Activated T-helper 17 cell treated with anti-CD3 and anti-CD28 coated beads, Interleukin-2, amount 50 U/mL, for 72 hours (primary cell): ENCODE measurements around the gene OPN1MW. TPM values are rescaled to one million over a fixed set of nuclear protein-coding genes. Genes with fewer than 3 reads are reported as not detected.
"Not testable (repeated sequence)": the region's sequence is repeated elsewhere in the genome, so short reads cannot be mapped to it uniquely, and the experiment has no call there.

Experiments used
- ATAC-seq: fragments of 150-1000 bp; cut with Tn5 transposase; replicated peaks from 2 replicates; pipeline ENCODE4 v1.10.0; 2021; ENCODE audit warnings: mild to moderate bottlenecking, moderate library complexity
- H3K27ac Mint-ChIP-seq: one replicate; pipeline ENCODE4 v1.8.0; 2022; ENCODE audit warnings: mixed read lengths
- H3K27me3 Mint-ChIP-seq: one replicate; pipeline ENCODE4 v1.8.0; 2022; ENCODE audit warnings: mixed read lengths
- H3K36me3 Mint-ChIP-seq: one replicate; pipeline ENCODE4 v1.8.0; 2022; ENCODE audit warnings: low read depth, mild to moderate bottlenecking, mixed read lengths
- H3K4me1 Mint-ChIP-seq: one replicate; pipeline ENCODE4 v1.8.0; 2022; ENCODE audit warnings: mixed read lengths
- H3K4me3 Mint-ChIP-seq: one replicate; pipeline ENCODE4 v1.8.0; 2022; ENCODE audit warnings: mild to moderate bottlenecking, mixed read lengths
- H3K9me3 Mint-ChIP-seq: one replicate; pipeline ENCODE4 v1.8.0; 2022; ENCODE audit warnings: mixed read lengths
- total RNA-seq, 2 donors: library from RNA; stranded (reverse); gene quantifications; one replicate each; pipeline ENCODE4 v1.2.3, GENCODE V29; 2022

The OPN1MW gene
- total RNA-seq, 2 donors from 2014 or later = not detected

GRCh38 chrX:154172535-154172943 lies 9.9 kb upstream of the OPN1MW start:
- not testable (repeated sequence) for H3K4me3 Mint-ChIP-seq, H3K27ac Mint-ChIP-seq, H3K4me1 Mint-ChIP-seq, H3K9me3 Mint-ChIP-seq, H3K27me3 Mint-ChIP-seq, H3K36me3 Mint-ChIP-seq
- peak; percentile 98 for ATAC-seq

GRCh38 chrX:154174356-154174755 lies 8.0 kb upstream of the OPN1MW start:
- not testable (repeated sequence) for H3K27me3 Mint-ChIP-seq, H3K4me1 Mint-ChIP-seq, ATAC-seq, H3K27ac Mint-ChIP-seq, H3K4me3 Mint-ChIP-seq, H3K9me3 Mint-ChIP-seq, H3K36me3 Mint-ChIP-seq

- ATAC-seq, H3K4me3 Mint-ChIP-seq, H3K27ac Mint-ChIP-seq: not testable (repeated sequence)
Measured at GRCh38 chrX:154183794-154184193, 1.4 kb downstream of the OPN1MW start.

GRCh38 chrX:154192846-154193245 lies 10.4 kb downstream of the OPN1MW start:
- H3K9me3 Mint-ChIP-seq, H3K4me3 Mint-ChIP-seq, H3K36me3 Mint-ChIP-seq, H3K27me3 Mint-ChIP-seq, H3K27ac Mint-ChIP-seq, H3K4me1 Mint-ChIP-seq, ATAC-seq: not testable (repeated sequence)

More at GRCh38 chrX:154183794-154184193, 1.4 kb downstream of the OPN1MW start:
- H3K9me3 Mint-ChIP-seq, H3K4me1 Mint-ChIP-seq, H3K27me3 Mint-ChIP-seq, H3K36me3 Mint-ChIP-seq: not testable (repeated sequence)

GRCh38 chrX:154194316-154194715 lies 11.9 kb downstream of the OPN1MW start:
- not testable (repeated sequence) for H3K27me3 Mint-ChIP-seq, H3K9me3 Mint-ChIP-seq, H3K4me3 Mint-ChIP-seq, H3K27ac Mint-ChIP-seq, H3K36me3 Mint-ChIP-seq, H3K4me1 Mint-ChIP-seq, ATAC-seq

- not testable (repeated sequence) for H3K4me3 Mint-ChIP-seq, H3K36me3 Mint-ChIP-seq
Measured at GRCh38 chrX:154196466-154196865, 14.1 kb downstream of the OPN1MW start.

GRCh38 chrX:154209670-154210418 lies 27.4 kb downstream of the OPN1MW start:
- H3K9me3 Mint-ChIP-seq, H3K36me3 Mint-ChIP-seq, H3K27me3 Mint-ChIP-seq, H3K4me3 Mint-ChIP-seq, H3K27ac Mint-ChIP-seq, H3K4me1 Mint-ChIP-seq: not testable (repeated sequence)
- ATAC-seq = peak; percentile 97

More at GRCh38 chrX:154196466-154196865, 14.1 kb downstream of the OPN1MW start:
- not testable (repeated sequence) for ATAC-seq, H3K27me3 Mint-ChIP-seq, H3K27ac Mint-ChIP-seq, H3K4me1 Mint-ChIP-seq, H3K9me3 Mint-ChIP-seq

- not testable (repeated sequence) for H3K4me3 Mint-ChIP-seq, H3K27me3 Mint-ChIP-seq, H3K36me3 Mint-ChIP-seq, H3K4me1 Mint-ChIP-seq, H3K9me3 Mint-ChIP-seq, H3K27ac Mint-ChIP-seq, ATAC-seq
Measured at GRCh38 chrX:154211057-154211456, 28.7 kb downstream of the OPN1MW start.

- H3K4me3 Mint-ChIP-seq, H3K27me3 Mint-ChIP-seq, H3K27ac Mint-ChIP-seq: not testable (repeated sequence)
Measured at GRCh38 chrX:154211499-154211898, 29.1 kb downstream of the OPN1MW start.

GRCh38 chrX:154219456-154219855 lies 37.1 kb downstream of the OPN1MW start, which contains the start of gene OPN1MW2:
Gene OPN1MW2, plus strand, starts transcription at chrX:154219756. Its CDS starts 60 bp downstream, at chrX:154219816.
- not testable (repeated sequence) for H3K27ac Mint-ChIP-seq, ATAC-seq

More at GRCh38 chrX:154211499-154211898, 29.1 kb downstream of the OPN1MW start:
- H3K36me3 Mint-ChIP-seq, ATAC-seq, H3K9me3 Mint-ChIP-seq, H3K4me1 Mint-ChIP-seq: not testable (repeated sequence)

GRCh38 chrX:154225292-154225691 lies 42.9 kb downstream of the OPN1MW start:
- not testable (repeated sequence) for H3K9me3 Mint-ChIP-seq, H3K27ac Mint-ChIP-seq, H3K4me3 Mint-ChIP-seq, ATAC-seq, H3K4me1 Mint-ChIP-seq, H3K27me3 Mint-ChIP-seq, H3K36me3 Mint-ChIP-seq

More at GRCh38 chrX:154219456-154219855, 37.1 kb downstream of the OPN1MW start, which contains the start of gene OPN1MW2:
- H3K27me3 Mint-ChIP-seq, H3K4me3 Mint-ChIP-seq, H3K36me3 Mint-ChIP-seq, H3K4me1 Mint-ChIP-seq, H3K9me3 Mint-ChIP-seq: not testable (repeated sequence)

- H3K9me3 Mint-ChIP-seq, H3K4me1 Mint-ChIP-seq, H3K27me3 Mint-ChIP-seq, ATAC-seq, H3K27ac Mint-ChIP-seq, H3K36me3 Mint-ChIP-seq, H3K4me3 Mint-ChIP-seq: not testable (repeated sequence)
Measured at GRCh38 chrX:154226706-154227105, 44.3 kb downstream of the OPN1MW start.

- H3K27ac Mint-ChIP-seq, H3K9me3 Mint-ChIP-seq, ATAC-seq, H3K36me3 Mint-ChIP-seq, H3K27me3 Mint-ChIP-seq, H3K4me3 Mint-ChIP-seq, H3K4me1 Mint-ChIP-seq: not testable (repeated sequence)
Measured at GRCh38 chrX:154231443-154231842, 49.0 kb downstream of the OPN1MW start.

GRCh38 chrX:154233620-154234019 lies 51.2 kb downstream of the OPN1MW start:
- not testable (repeated sequence) for H3K27ac Mint-ChIP-seq, H3K4me1 Mint-ChIP-seq, H3K4me3 Mint-ChIP-seq, H3K36me3 Mint-ChIP-seq, ATAC-seq, H3K27me3 Mint-ChIP-seq, H3K9me3 Mint-ChIP-seq

GRCh38 chrX:154238939-154239559 lies 56.7 kb downstream of the OPN1MW start:
- not testable (repeated sequence) for H3K27ac Mint-ChIP-seq, ATAC-seq, H3K4me1 Mint-ChIP-seq

More at GRCh38 chrX:154238939-154239559, 56.7 kb downstream of the OPN1MW start:
- not testable (repeated sequence) for H3K27me3 Mint-ChIP-seq, H3K4me3 Mint-ChIP-seq, H3K36me3 Mint-ChIP-seq, H3K9me3 Mint-ChIP-seq
